Measurements from ENCODE around the gene LRMDA. TPM values are rescaled to one million over a fixed set of nuclear protein-coding genes. Genes with fewer than 3 reads are reported as not detected.
A peak's percentile ranks its signal among the peaks of the same experiment; 100 is the strongest.

LRMDA gene
- total and polyA plus RNA-seq, 2 of the 13 experiments (the other 11 are each of a cell fraction or from before 2014, with no cell fraction given), result 13.4 to 22.0 TPM

DNA sequence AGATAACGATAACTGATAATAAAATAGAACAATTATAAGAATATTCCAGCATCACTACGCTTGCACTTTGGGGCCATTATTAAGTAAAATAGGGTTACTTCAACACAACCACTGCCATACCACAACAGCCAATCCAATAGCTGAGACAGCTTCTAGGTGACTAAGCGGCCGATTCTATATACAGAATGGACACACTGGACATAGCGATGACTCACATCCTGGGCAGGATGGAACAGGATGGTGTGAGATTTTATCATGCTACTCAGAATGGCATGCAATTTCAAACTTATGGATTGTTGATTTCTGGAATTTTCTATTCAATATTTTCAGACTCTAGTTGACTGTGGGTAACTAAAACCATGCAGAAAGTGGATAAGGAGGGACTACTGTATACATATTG, 920.9 kb downstream of the LRMDA start:
- Histone ChIP-seq H3K4me3 (replicated peaks in 1 of 3; ENCODE audit: insufficient read depth in 1 of 3, low read depth in 2 of 3, low read length in 3 of 3) (no peak overlapping the region), H3K27me3 (ENCODE audit: control insufficient read depth in 1 of 2, insufficient read depth in 2 of 2, low read length in 2 of 2) (no peaks in the 10 kb centered on the region), H3K36me3 (replicated peaks in 1 of 2; ENCODE audit: control insufficient read depth in 1 of 2, insufficient read depth in 2 of 2, low read length in 2 of 2) (no peaks in the 10 kb centered on the region), H3K4me1 (ENCODE audit: insufficient read depth, low read length) (peaks cover under 1% of the 10 kb centered on the region; the same call in 1 of the 2 replicates), H3K9ac (ENCODE audit: insufficient read depth, low read depth, low read length) (no peak overlapping the region), H3K4me2 (ENCODE audit: low read depth, low read length) (no peak overlapping the region), H3K27ac (ENCODE audit: extremely low read length, insufficient read depth, low read length) (no peak overlapping the region), H3K9me3 (ENCODE audit: low read length) (no peaks in the 10 kb centered on the region), H4K20me1 (ENCODE audit: insufficient read depth, low read length) (no peaks in the 10 kb centered on the region), H3K79me2 (ENCODE audit: insufficient read depth, low read length) (no peaks in the 10 kb centered on the region), H2AFZ (ENCODE audit: low read length) (no peak overlapping the region)
- intact Hi-C loops (cut with micrococcal nuclease; ENCODE audit: unreplicated experiment), result no loop called here
- ChIA-PET CTCF (ENCODE audit: low intra/inter-chr PET ratio, low total read pairs) (no interaction called here), POLR2A (no interaction called here)
- 94% methylated on average over 5 of the region's 5 CpGs for WGBS (ENCODE audit: low lambda C conversion rate)
- DNase-seq (ENCODE audit: low spot score), result no peak
- no TSS peak for BruUV-seq (replicated peaks)
- in situ Hi-C loops (cut with HindIII; ENCODE audit: extremely low pct_ligation_motif_present, low pct_unique_long_range_greater_than_20kb), result no loop called here
- FAIRE-seq, result no peak
- TF ChIP-seq FOSL2 (CRISPR knock-in tag; IDR thresholded peaks at IDR 0.05) (peak; percentile 41; the same call in 1 of the 2 replicates), ZNF274 (CRISPR knock-in tag; IDR thresholded peaks at IDR 0.05) (no peak)
- no peak for ATAC-seq

DNA sequence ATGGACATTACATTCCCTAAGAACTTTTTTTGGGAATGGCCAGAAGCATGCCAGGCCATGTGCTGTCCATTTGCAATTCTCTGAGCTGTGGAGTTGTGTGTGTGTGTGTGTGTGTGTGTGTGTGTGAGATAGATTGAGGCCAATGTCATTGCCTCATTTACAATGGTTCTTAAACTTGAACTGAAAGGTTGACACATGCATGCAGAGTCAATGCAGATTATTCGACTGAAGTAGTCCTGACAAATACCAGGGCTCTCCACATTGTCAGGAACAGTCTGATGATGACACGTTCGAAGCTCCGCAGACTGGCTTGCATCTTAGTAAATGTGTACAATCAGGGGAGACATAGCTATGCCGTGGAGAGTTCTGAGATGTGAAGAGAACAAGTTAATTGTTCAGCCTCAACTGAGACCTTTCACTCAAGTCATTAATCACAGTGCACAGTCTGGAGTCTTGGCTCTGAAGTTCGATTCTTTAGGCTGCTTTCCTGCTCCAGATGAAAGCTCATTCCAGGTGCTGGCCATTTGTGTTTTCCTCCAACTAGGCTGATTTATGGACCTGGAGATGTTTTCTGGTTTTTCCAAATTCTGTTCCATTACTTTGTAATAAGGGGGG, 921.9 kb downstream of the LRMDA start:
- FAIRE-seq, result no peak

More for the DNA sequence above, 921.9 kb downstream of the LRMDA start:
- no peak for TF ChIP-seq MIER2 (CRISPR knock-in tag; IDR thresholded peaks at IDR 0.05)
- TF ChIP-seq ZNF12 (CRISPR knock-in tag; IDR thresholded peaks at IDR 0.05), result no peak
- TF ChIP-seq U2AF2 (IDR thresholded peaks at IDR 0.05; ENCODE audit: low read depth, low read length), result no peak
- no peak for TF ChIP-seq HHEX (CRISPR knock-in tag; IDR thresholded peaks at IDR 0.05)
- TF ChIP-seq, protein P1, sequence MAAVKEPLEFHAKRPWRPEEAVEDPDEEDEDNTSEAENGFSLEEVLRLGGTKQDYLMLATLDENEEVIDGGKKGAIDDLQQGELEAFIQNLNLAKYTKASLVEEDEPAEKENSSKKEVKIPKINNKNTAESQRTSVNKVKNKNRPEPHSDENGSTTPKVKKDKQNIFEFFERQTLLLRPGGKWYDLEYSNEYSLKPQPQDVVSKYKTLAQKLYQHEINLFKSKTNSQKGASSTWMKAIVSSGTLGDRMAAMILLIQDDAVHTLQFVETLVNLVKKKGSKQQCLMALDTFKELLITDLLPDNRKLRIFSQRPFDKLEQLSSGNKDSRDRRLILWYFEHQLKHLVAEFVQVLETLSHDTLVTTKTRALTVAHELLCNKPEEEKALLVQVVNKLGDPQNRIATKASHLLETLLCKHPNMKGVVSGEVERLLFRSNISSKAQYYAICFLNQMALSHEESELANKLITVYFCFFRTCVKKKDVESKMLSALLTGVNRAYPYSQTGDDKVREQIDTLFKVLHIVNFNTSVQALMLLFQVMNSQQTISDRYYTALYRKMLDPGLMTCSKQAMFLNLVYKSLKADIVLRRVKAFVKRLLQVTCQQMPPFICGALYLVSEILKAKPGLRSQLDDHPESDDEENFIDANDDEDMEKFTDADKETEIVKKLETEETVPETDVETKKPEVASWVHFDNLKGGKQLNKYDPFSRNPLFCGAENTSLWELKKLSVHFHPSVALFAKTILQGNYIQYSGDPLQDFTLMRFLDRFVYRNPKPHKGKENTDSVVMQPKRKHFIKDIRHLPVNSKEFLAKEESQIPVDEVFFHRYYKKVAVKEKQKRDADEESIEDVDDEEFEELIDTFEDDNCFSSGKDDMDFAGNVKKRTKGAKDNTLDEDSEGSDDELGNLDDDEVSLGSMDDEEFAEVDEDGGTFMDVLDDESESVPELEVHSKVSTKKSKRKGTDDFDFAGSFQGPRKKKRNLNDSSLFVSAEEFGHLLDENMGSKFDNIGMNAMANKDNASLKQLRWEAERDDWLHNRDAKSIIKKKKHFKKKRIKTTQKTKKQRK (IDR thresholded peaks at IDR 0.05; ENCODE audit: low read length), result no peak
- no peak for TF ChIP-seq ZSCAN30 (CRISPR knock-in tag; IDR thresholded peaks at IDR 0.05)
- no peak for TF ChIP-seq E2F1 (CRISPR knock-in tag; IDR thresholded peaks at IDR 0.05)
- intact Hi-C loops (cut with micrococcal nuclease; ENCODE audit: unreplicated experiment), result no loop called here
- WGBS (ENCODE audit: low lambda C conversion rate), result 77% methylated on average over 6 of the region's 6 CpGs
- ChIA-PET CTCF (ENCODE audit: low intra/inter-chr PET ratio, low total read pairs) (no interaction called here), POLR2A (no interaction called here)
- Histone ChIP-seq H3K79me2 (ENCODE audit: insufficient read depth, low read length) (no peaks in the 10 kb centered on the region), H3K4me1 (ENCODE audit: insufficient read depth, low read length) (peaks cover 11% of the 10 kb centered on the region), H4K20me1 (ENCODE audit: insufficient read depth, low read length) (no peaks in the 10 kb centered on the region), H3K9me3 (ENCODE audit: low read length) (no peaks in the 10 kb centered on the region), H3K27ac (ENCODE audit: extremely low read length, insufficient read depth, low read length) (no peak overlapping the region), H3K9ac (ENCODE audit: insufficient read depth, low read depth, low read length) (no peak overlapping the region), H3K36me3 (replicated peaks in 1 of 2; ENCODE audit: control insufficient read depth in 1 of 2, insufficient read depth in 2 of 2, low read length in 2 of 2) (no peaks in the 10 kb centered on the region), H3K4me3 (replicated peaks in 1 of 3; ENCODE audit: insufficient read depth in 1 of 3, low read depth in 2 of 3, low read length in 3 of 3) (no peak overlapping the region), H3K27me3 (ENCODE audit: control insufficient read depth in 1 of 2, insufficient read depth in 2 of 2, low read length in 2 of 2) (no peaks in the 10 kb centered on the region), H2AFZ (ENCODE audit: low read length) (no peak overlapping the region), H3K4me2 (ENCODE audit: low read depth, low read length) (no peak overlapping the region)
- DNase-seq (ENCODE audit: low spot score) (no peak), ATAC-seq (no peak)
- in situ Hi-C loops (cut with HindIII; ENCODE audit: extremely low pct_ligation_motif_present, low pct_unique_long_range_greater_than_20kb), result no loop called here
- BruUV-seq (replicated peaks), result no TSS peak

Data from HepG2 (cell line).